Heart right ventricle (tissue), 16 donors: ENCODE results near the gene NNMT. TPM values are rescaled to one million over a fixed set of nuclear protein-coding genes. Genes with fewer than 3 reads are reported as not detected.

ENCODE experiments used
- ATAC-seq, 8 donors: fragments of 200-7000 bp; cut with Tn5 transposase; one replicate each; pipeline ENCODE4 v1.9.1; 2020; ENCODE audit warnings: mild to moderate bottlenecking in 8 of 8, moderate library complexity in 8 of 8, moderate number of reproducible peaks in 1 of 8
- DNase-seq, 2 donors: peaks; one replicate each; pipeline ENCODE4 v3.0.0-alpha.2; 2020
- H3K27ac ChIP-seq, 10 donors: fragments of 200-600 bp; sonication (generic) in 2 of 10; one replicate each; pipeline versions ENCODE4 v1.5.0 to v1.8.0; 2020 to 2022; ENCODE audit warnings: mild to moderate bottlenecking in 3 of 10
- H3K27me3 ChIP-seq, 7 donors: fragments of 200-600 bp; one replicate each; pipeline ENCODE4 v1.8.0; 2021 to 2022; ENCODE audit warnings: mild to moderate bottlenecking in 2 of 7
- H3K36me3 ChIP-seq, 9 donors: fragments of 200-600 bp; sonication (generic) in 1 of 9; one replicate each; pipeline versions ENCODE4 v1.5.0 to v1.8.0; 2020 to 2022; ENCODE audit warnings: mild to moderate bottlenecking in 2 of 9
- H3K4me1 ChIP-seq, 9 donors: fragments of 200-600 bp; sonication (generic) in 1 of 9; one replicate each; pipeline versions ENCODE4 v1.5.0 to v1.8.0; 2020 to 2022; ENCODE audit warnings: mild to moderate bottlenecking in 4 of 9
- H3K4me3 ChIP-seq, 10 donors: fragments of 200-600 bp; sonication (generic) in 2 of 10; one replicate each; pipeline versions ENCODE4 v1.5.0 to v1.8.0; 2020 to 2022; ENCODE audit warnings: mild to moderate bottlenecking in 7 of 10, moderate library complexity in 2 of 10
- H3K9me3 ChIP-seq, 11 donors: fragments of 200-600 bp in 10 of 11; sonication (generic) in 2 of 11; one replicate each; pipeline versions ENCODE4 v1.5.0 to v1.8.0; 2013 to 2022; ENCODE audit warnings: mild to moderate bottlenecking in 2 of 11, control low read depth in 1 of 11, moderate library complexity in 1 of 11
- CTCF ChIP-seq, 9 donors: fragments of 200-600 bp; sonication (generic) in 2 of 9; IDR thresholded peaks; one replicate each; pipeline versions ENCODE4 v1.5.0 to v1.8.0; 2021 to 2022; ENCODE audit warnings: antibody characterized with exemption in 9 of 9, mild to moderate bottlenecking in 5 of 9, moderate library complexity in 1 of 9
- whole genome bisulfite sequencing, 2 donors: extraction: QIAGEN DNeasy Blood & Tissue Kit; methylation state at CpG; one replicate each; pipeline ENCODE4 v1.1.7; 2013; ENCODE audit warnings: inconsistent platforms in 1 of 2; 5-methylcytosine and 5-hydroxymethylcytosine counted together
- intact Hi-C, 10 donors: fragments of 100-400 bp; cut with DNase I; formaldehyde crosslinking; loops; one replicate each; pipeline versions ENCODE4 v1.11.1 to v1.14.2; 2022
- polyA plus RNA-seq, 2 donors: library from polyadenylated mRNA; stranded (reverse); fragments of 200-250 nt; gene quantifications; one replicate each; pipeline ENCODE4 v1.2.3, GENCODE V29; 2013
- total RNA-seq, 10 donors: library from RNA; stranded (reverse); fragmentation: NEBNext Ultra II Directional in 3 of 10; extraction: Animal tissue kit (Norgen Biotek cat#: 25700) in 3 of 10; gene quantifications; one replicate each; pipeline versions ENCODE4 v1.2.1 to v1.2.4, GENCODE V29; 2021 to 2023
- donor health status: Arrhythmogenic right ventricular cardiomyopathy.
- donor health status: ischemic (EF 13 %, LVEDD 7.1; RV severe dilation, severe dysfunction).
- donor health status: healthy with polysubstance abuse.
- donor health status: DM: no; HTN: yes; CAD: no.
- donor health status: DM: no; HTN: no; CAD: no.
- donor health status: ischemic (EF 25% LVEDD 6.9; RV normal size, moderate dysfunction).
- donor health status: ischemic (EF 25% LVEDD 5.7; RV mildly dilated, moderate dysfunction).
- donor health status: healthy.
- donor health status: DM: yes; HTN: yes; CAD: no.
- donor health status: Ischemic cardiomyopathy.
- donor health status: ischemic (EF 35%, LVEDD 5.7; RV mildly dilated, moderate dysfunction).
- donor health status: nonischemic (EF 11% LVEDD 7.7; RV severe dilation, severe dysfunction).
- donor health status: DM: yes; HTN: yes; CAD: no.
- donor health status: PGD.
- donor health status: ischemic (EF 29% LVEDD 5.4; RV normal size, mild dysfunction).
- donor health status: nonischemic (EF 23%, LVEDD 6.1; RV moderate dilation, normal function).

The NNMT gene
- total and polyA plus RNA-seq, 12 donors = 6.9 to 114 (median 26.1) TPM

- peak overlapping the region in 9 of 10 donors; percentile 26 to 60 (median 53) for H3K4me3 ChIP-seq
- H3K27me3 ChIP-seq = no peaks in the 10 kb centered on the region
- peaks cover 0 to 37% (median 9%) of the 10 kb centered on the region in 9 donors for H3K36me3 ChIP-seq
- H3K27ac ChIP-seq = peak overlapping the region; percentile 77 to 98 (median 91)
- peaks cover 0 to 41% (median 35%) of the 10 kb centered on the region in 9 donors for H3K4me1 ChIP-seq
- ATAC-seq (no peak), DNase-seq (no peak)
- intact Hi-C loops = loop anchor here in 1 of 10 donors (10.0 kb wide), 1 partner anchor 108 kb away; the partner anchor contains the start of genes C11orf71 and RBM7
- TF ChIP-seq CTCF (IDR thresholded peaks at IDR 0.05) = no peak
- H3K9me3 ChIP-seq = peaks cover 0 to 32% (median 13%) of the 10 kb centered on the region in 11 donors
- 64 to 71% methylated on average over 7 of the region's 7 CpGs for WGBS, 2 donors
Observed at GRCh38 chr11:114296605-114297372, 590 bp downstream of the NNMT start.

GRCh38 chr11:114297806-114298709, 1.9 kb downstream of the NNMT start:
- ATAC-seq (no peak), DNase-seq (no peak)
- Histone ChIP-seq H3K36me3 (peaks cover 0 to 48% (median 9%) of the 10 kb centered on the region in 9 donors), H3K9me3 (peaks cover 0 to 43% (median 17%) of the 10 kb centered on the region in 11 donors), H3K27me3 (no peaks in the 10 kb centered on the region), H3K4me1 (peaks cover 0 to 28% (median 23%) of the 10 kb centered on the region in 9 donors), H3K27ac (peak overlapping the region in 9 of 10 donors; percentile 77 to 98 (median 92)), H3K4me3 (peak overlapping the region in 9 of 10 donors; percentile 26 to 60 (median 53))
- intact Hi-C loops = loop anchor here in 1 of 10 donors (10.0 kb wide), 1 partner anchor 107 kb away; the partner anchor contains the start of genes C11orf71 and RBM7
- 74 to 77% methylated on average over 8 of the region's 8 CpGs for WGBS, 2 donors
- no peak for TF ChIP-seq CTCF (IDR thresholded peaks at IDR 0.05)

- H3K4me1 ChIP-seq = peaks cover 0 to 24% (median 22%) of the 10 kb centered on the region in 9 donors
- peaks cover 0 to 43% (median 17%) of the 10 kb centered on the region in 11 donors for H3K9me3 ChIP-seq
- TF ChIP-seq CTCF (IDR thresholded peaks at IDR 0.05) = no peak
- no peak for ATAC-seq
- DNase-seq = no peak
- H3K27ac ChIP-seq = peak overlapping the region in 3 of 10 donors; percentile 90 to 93 (median 92)
- peaks cover 0 to 55% (median 9%) of the 10 kb centered on the region in 9 donors for H3K36me3 ChIP-seq
- WGBS, 2 donors = 78 to 84% methylated on average over 2 of the region's 2 CpGs
- intact Hi-C loops = loop anchor here in 1 of 10 donors (10.0 kb wide), 1 partner anchor 106 kb away; the partner anchor contains the start of genes C11orf71 and RBM7
- H3K4me3 ChIP-seq = peak overlapping the region in 8 of 10 donors; percentile 32 to 60 (median 54)
- no peaks in the 10 kb centered on the region for H3K27me3 ChIP-seq
Observed at GRCh38 chr11:114298710-114299109, 2.5 kb downstream of the NNMT start.

- Histone ChIP-seq H3K36me3 (peaks cover 0 to 69% (median 9%) of the 10 kb centered on the region in 9 donors), H3K9me3 (peaks cover 0 to 43% (median 17%) of the 10 kb centered on the region in 11 donors), H3K27ac (peak overlapping the region in 1 of 10 donors; percentile 92), H3K4me1 (peaks cover 0 to 9% (median under 1%) of the 10 kb centered on the region in 9 donors), H3K27me3 (no peaks in the 10 kb centered on the region), H3K4me3 (peak overlapping the region in 2 of 10 donors; percentile 0 to 59)
- TF ChIP-seq CTCF (IDR thresholded peaks at IDR 0.05) = no peak
- no peak for ATAC-seq
- intact Hi-C loops = no loop called here
- no peak for DNase-seq
- 91 to 95% methylated on average over 4 of the region's 4 CpGs for WGBS, 2 donors
Observed at GRCh38 chr11:114301088-114301487, 4.9 kb downstream of the NNMT start.
